BLaER1 treated with 17β-estradiol and CSF1 and Interleukin-3, amounts not matched to agents 10 nM and 100 nM (cell line): ENCODE results near the gene BSN.

Source experiments
- H3K27ac ChIP-seq, 11 experiments: shearing (Covaris generic); formaldehyde crosslinking; 2 replicates each; pipeline ENCODE4 v1.8.1; 2022
- H3K27me3 ChIP-seq, 11 experiments: shearing (Covaris generic); formaldehyde crosslinking; 2 replicates each; pipeline ENCODE4 v1.8.1; 2022
- H3K36me3 ChIP-seq, 11 experiments: shearing (Covaris generic); formaldehyde crosslinking; 2 replicates each; pipeline ENCODE4 v1.8.1; 2022
- H3K4me1 ChIP-seq, 10 experiments: shearing (Covaris generic); formaldehyde crosslinking; 2 replicates each; pipeline ENCODE4 v1.8.1; 2022
- H3K4me2 ChIP-seq, 11 experiments: shearing (Covaris generic); formaldehyde crosslinking; 2 replicates each; pipeline ENCODE4 v1.8.1; 2022
- H3K4me3 ChIP-seq, 10 experiments: shearing (Covaris generic); formaldehyde crosslinking; 2 replicates each; pipeline ENCODE4 v1.8.1; 2022
- H3K9ac ChIP-seq, 11 experiments: shearing (Covaris generic); formaldehyde crosslinking; 2 replicates each; pipeline ENCODE4 v1.8.1; 2022
- H3K9me3 ChIP-seq, 11 experiments: shearing (Covaris generic); formaldehyde crosslinking; replicated peaks in 1 of 11; 2 replicates each; pipeline ENCODE4 v1.8.1; 2022
- H4K20me1 ChIP-seq, 11 experiments: shearing (Covaris generic); formaldehyde crosslinking; 2 replicates each; pipeline ENCODE4 v1.8.1; 2022
- Cebpa-rat ChIP-seq, 11 experiments: shearing (Covaris generic); IDR thresholded peaks; 2 replicates each; pipeline ENCODE4 v1.8.1; 2022

The BSN gene

GRCh38 chr3:49652218-49652902 is 98.1 kb downstream of the BSN start:
- H4K20me1 ChIP-seq = peaks cover 0 to 25% (median 0%) of the 10 kb centered on the region in 11 experiments; a peak in 5 of 22 replicates
- TF ChIP-seq Cebpa-rat (IDR thresholded peaks at IDR 0.05) = no peak
- H3K9ac ChIP-seq = 0 out of 22 replicates have a peak overlapping the region, but pooled peaks of 1 of the 11 experiments have one; percentile 3
- H3K27ac ChIP-seq = no peak overlapping the region
- peak overlapping the region in 8 of 11 experiments; percentile 66 to 85 (median 79); a peak in 12 of 22 replicates for H3K4me2 ChIP-seq
- peaks cover 22 to 79% (median 66%) of the 10 kb centered on the region in 10 experiments for H3K4me1 ChIP-seq
- peaks cover 0 to 15% (median 0%) of the 10 kb centered on the region in 11 experiments; a peak in 7 of 22 replicates for H3K9me3 ChIP-seq
- no peaks in the 10 kb centered on the region for H3K36me3 ChIP-seq
- H3K4me3 ChIP-seq = no peak overlapping the region
- H3K27me3 ChIP-seq = no peaks in the 10 kb centered on the region; a peak in 3 of 22 replicates

- H3K9ac ChIP-seq = 0 out of 22 replicates have a peak overlapping the region, but pooled peaks of 1 of the 11 experiments have one; percentile 3
- H3K4me3 ChIP-seq = no peak overlapping the region
- peaks cover 0 to 15% (median 0%) of the 10 kb centered on the region in 11 experiments; a peak in 7 of 22 replicates for H3K9me3 ChIP-seq
- no peaks in the 10 kb centered on the region; a peak in 3 of 22 replicates for H3K27me3 ChIP-seq
- no peak for TF ChIP-seq Cebpa-rat (IDR thresholded peaks at IDR 0.05)
- peak overlapping the region in 8 of 11 experiments; percentile 66 to 85 (median 79); a peak in 15 of 22 replicates for H3K4me2 ChIP-seq
- H3K4me1 ChIP-seq = peaks cover 18 to 79% (median 66%) of the 10 kb centered on the region in 10 experiments
- H3K36me3 ChIP-seq = no peaks in the 10 kb centered on the region
- peaks cover 0 to 25% (median 0%) of the 10 kb centered on the region in 11 experiments; a peak in 5 of 22 replicates for H4K20me1 ChIP-seq
- H3K27ac ChIP-seq = no peak overlapping the region
Observed at GRCh38 chr3:49652903-49653415, 98.7 kb downstream of the BSN start.

DNA sequence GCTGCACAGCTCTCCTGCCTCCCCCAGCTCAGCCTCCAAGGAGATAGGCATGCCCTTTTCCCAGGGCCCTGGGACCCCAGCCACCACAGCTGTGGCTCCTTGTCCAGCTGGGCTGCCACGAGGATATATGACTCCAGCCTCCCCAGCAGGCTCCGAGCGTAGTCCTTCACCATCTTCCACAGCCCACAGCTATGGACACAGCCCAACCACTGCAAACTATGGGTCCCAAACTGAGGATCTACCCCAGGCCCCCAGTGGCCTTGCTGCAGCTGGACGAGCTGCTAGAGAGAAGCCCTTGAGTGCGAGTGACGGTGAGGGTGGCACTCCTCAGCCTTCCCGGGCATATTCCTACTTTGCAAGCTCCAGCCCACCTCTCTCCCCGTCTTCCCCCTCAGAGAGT is 99.3 kb downstream of the BSN start:
- no peak overlapping the region for H3K4me3 ChIP-seq
- TF ChIP-seq Cebpa-rat (IDR thresholded peaks at IDR 0.05) = no peak
- no peak overlapping the region for H3K9ac ChIP-seq
- peak overlapping the region in 8 of 11 experiments; percentile 66 to 85 (median 79); a peak in 16 of 22 replicates for H3K4me2 ChIP-seq
- no peak overlapping the region for H3K27ac ChIP-seq
- H3K27me3 ChIP-seq = no peaks in the 10 kb centered on the region; a peak in 3 of 22 replicates
- no peaks in the 10 kb centered on the region for H3K36me3 ChIP-seq
- H3K9me3 ChIP-seq = peaks cover 0 to 15% (median 0%) of the 10 kb centered on the region in 11 experiments; a peak in 7 of 22 replicates
- H3K4me1 ChIP-seq = peaks cover 16 to 81% (median 67%) of the 10 kb centered on the region in 10 experiments
- peaks cover 0 to 25% (median 0%) of the 10 kb centered on the region in 11 experiments; a peak in 5 of 22 replicates for H4K20me1 ChIP-seq

GRCh38 chr3:49654176-49654825 is 100.0 kb downstream of the BSN start:
- H3K9ac ChIP-seq = no peak overlapping the region
- H3K4me2 ChIP-seq = peak overlapping the region in 9 of 11 experiments; percentile 7 to 85 (median 77); a peak in 17 of 22 replicates
- peak overlapping the region in 3 of 11 experiments; percentile 58 to 80 (median 61); a peak in 4 of 22 replicates for H3K27ac ChIP-seq
- H3K27me3 ChIP-seq = no peaks in the 10 kb centered on the region; a peak in 3 of 22 replicates
- H3K9me3 ChIP-seq = peaks cover 0 to 15% (median 0%) of the 10 kb centered on the region in 11 experiments; a peak in 7 of 22 replicates
- peaks cover 16 to 84% (median 70%) of the 10 kb centered on the region in 10 experiments for H3K4me1 ChIP-seq
- no peaks in the 10 kb centered on the region for H3K36me3 ChIP-seq
- TF ChIP-seq Cebpa-rat (IDR thresholded peaks at IDR 0.05) = no peak
- peaks cover 0 to 25% (median 0%) of the 10 kb centered on the region in 11 experiments; a peak in 5 of 22 replicates for H4K20me1 ChIP-seq
- no peak overlapping the region for H3K4me3 ChIP-seq

GRCh38 chr3:49654955-49655556 is 100.8 kb downstream of the BSN start:
- Histone ChIP-seq H3K27me3 (no peaks in the 10 kb centered on the region; a peak in 3 of 22 replicates), H4K20me1 (peaks cover 0 to 25% (median 0%) of the 10 kb centered on the region in 11 experiments; a peak in 5 of 22 replicates), H3K4me1 (peaks cover 18 to 86% (median 73%) of the 10 kb centered on the region in 10 experiments), H3K9ac (peak overlapping the region in 1 of 11 experiments; percentile 49; a peak in 1 of 22 replicates), H3K36me3 (no peaks in the 10 kb centered on the region), H3K9me3 (peaks cover 0 to 15% (median 0%) of the 10 kb centered on the region in 11 experiments; a peak in 7 of 22 replicates), H3K4me3 (no peak overlapping the region), H3K27ac (peak overlapping the region in 6 of 11 experiments; percentile 36 to 80 (median 58); a peak in 10 of 22 replicates), H3K4me2 (peak overlapping the region in 10 of 11 experiments; percentile 7 to 85 (median 76); a peak in 19 of 22 replicates)
- TF ChIP-seq Cebpa-rat (IDR thresholded peaks at IDR 0.05) = no peak

DNA sequence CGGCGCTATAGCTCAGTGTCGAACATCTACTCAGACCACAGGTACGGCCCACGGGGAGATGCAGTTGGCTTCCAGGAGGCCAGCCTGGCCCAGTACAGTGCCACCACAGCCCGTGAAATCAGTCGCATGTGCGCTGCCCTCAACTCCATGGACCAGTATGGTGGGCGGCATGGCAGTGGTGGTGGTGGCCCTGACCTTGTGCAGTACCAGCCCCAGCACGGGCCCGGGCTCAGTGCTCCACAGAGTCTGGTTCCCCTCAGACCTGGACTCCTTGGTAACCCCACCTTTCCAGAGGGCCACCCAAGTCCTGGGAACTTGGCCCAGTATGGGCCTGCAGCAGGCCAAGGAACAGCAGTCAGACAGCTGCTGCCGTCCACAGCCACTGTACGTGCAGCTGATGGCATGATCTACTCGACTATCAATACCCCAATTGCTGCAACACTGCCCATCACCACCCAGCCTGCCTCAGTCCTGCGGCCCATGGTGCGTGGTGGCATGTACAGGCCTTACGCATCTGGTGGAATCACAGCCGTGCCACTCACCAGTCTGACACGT is 101.5 kb downstream of the BSN start:
- H3K27me3 ChIP-seq = no peaks in the 10 kb centered on the region; a peak in 3 of 22 replicates

DNA sequence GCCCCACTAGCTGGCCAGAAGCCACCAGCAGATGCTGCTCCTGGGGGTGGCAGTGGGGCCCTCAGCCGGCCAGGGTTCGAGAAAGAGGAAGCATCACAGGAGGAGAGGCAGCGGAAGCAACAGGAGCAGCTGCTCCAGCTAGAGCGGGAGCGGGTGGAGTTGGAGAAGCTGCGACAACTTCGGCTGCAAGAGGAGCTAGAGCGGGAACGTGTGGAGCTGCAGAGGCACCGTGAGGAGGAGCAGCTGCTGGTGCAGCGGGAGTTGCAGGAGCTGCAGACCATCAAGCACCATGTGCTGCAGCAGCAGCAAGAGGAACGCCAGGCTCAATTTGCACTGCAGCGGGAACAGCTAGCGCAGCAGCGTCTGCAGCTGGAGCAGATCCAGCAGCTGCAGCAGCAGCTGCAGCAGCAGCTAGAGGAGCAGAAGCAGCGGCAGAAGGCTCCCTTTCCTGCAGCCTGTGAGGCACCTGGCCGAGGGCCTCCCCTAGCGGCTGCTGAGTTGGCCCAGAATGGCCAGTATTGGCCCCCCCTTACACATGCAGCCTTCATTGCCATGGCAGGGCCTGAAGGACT is 102.3 kb downstream of the BSN start:
- TF ChIP-seq Cebpa-rat (IDR thresholded peaks at IDR 0.05) = no peak

More for the DNA sequence above, 101.5 kb downstream of the BSN start:
- Histone ChIP-seq H3K4me3 (no peak overlapping the region), H4K20me1 (peaks cover 0 to 25% (median 0%) of the 10 kb centered on the region in 11 experiments; a peak in 5 of 22 replicates), H3K4me1 (peaks cover 22 to 86% (median 80%) of the 10 kb centered on the region in 10 experiments), H3K27ac (peak overlapping the region in 6 of 11 experiments; percentile 36 to 80 (median 58); a peak in 8 of 22 replicates), H3K4me2 (peak overlapping the region; percentile 49 to 85 (median 75); a peak in 19 of 22 replicates), H3K9me3 (peaks cover 0 to 15% (median 0%) of the 10 kb centered on the region in 11 experiments; a peak in 7 of 22 replicates), H3K9ac (no peak overlapping the region), H3K36me3 (no peaks in the 10 kb centered on the region)
- TF ChIP-seq Cebpa-rat (IDR thresholded peaks at IDR 0.05) = no peak

More for the DNA sequence above, 102.3 kb downstream of the BSN start:
- peak overlapping the region in 1 of 11 experiments; percentile 80; a peak in 1 of 22 replicates for H3K27ac ChIP-seq
- peaks cover 0 to 15% (median 0%) of the 10 kb centered on the region in 11 experiments; a peak in 7 of 22 replicates for H3K9me3 ChIP-seq
- H3K9ac ChIP-seq = no peak overlapping the region
- no peak overlapping the region for H3K4me3 ChIP-seq
- H4K20me1 ChIP-seq = peaks cover 0 to 25% (median 0%) of the 10 kb centered on the region in 11 experiments; a peak in 5 of 22 replicates
- no peaks in the 10 kb centered on the region; a peak in 3 of 22 replicates for H3K27me3 ChIP-seq
- peaks cover 22 to 88% (median 80%) of the 10 kb centered on the region in 10 experiments for H3K4me1 ChIP-seq
- no peaks in the 10 kb centered on the region for H3K36me3 ChIP-seq
- peak overlapping the region; percentile 49 to 85 (median 75) for H3K4me2 ChIP-seq
